GM19438 (cell line): Measurements from ENCODE around the gene SNF8.
A peak's percentile ranks its signal among the peaks of the same experiment; 100 is the strongest.
"Not testable (repeated sequence)": the region's sequence is repeated elsewhere in the genome, so short reads cannot be mapped to it uniquely, and the experiment has no call there.

Experiments
- ATAC-seq: cut with Tn5 transposase; IDR thresholded peaks from one replicate; pipeline ENCODE4 v1.9.1; 2021; ENCODE audit warnings: low read depth; ENCODE audit not compliant: unreplicated experiment

SNF8 gene, protein sequence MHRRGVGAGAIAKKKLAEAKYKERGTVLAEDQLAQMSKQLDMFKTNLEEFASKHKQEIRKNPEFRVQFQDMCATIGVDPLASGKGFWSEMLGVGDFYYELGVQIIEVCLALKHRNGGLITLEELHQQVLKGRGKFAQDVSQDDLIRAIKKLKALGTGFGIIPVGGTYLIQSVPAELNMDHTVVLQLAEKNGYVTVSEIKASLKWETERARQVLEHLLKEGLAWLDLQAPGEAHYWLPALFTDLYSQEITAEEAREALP

GRCh38 chr17:48944515-48945260 lies at the start of gene SNF8:
SNF8 (minus strand) TSS chr17:48944842; CDS start chr17:48944734, 108 bp downstream.
- ATAC-seq: peak; percentile 89

GRCh38 chr17:48993951-48994350 lies 49.3 kb upstream of the SNF8 start:
- no peak for ATAC-seq

GRCh38 chr17:48993305-48993704 lies 48.7 kb upstream of the SNF8 start:
- no peak for ATAC-seq

- no peak for ATAC-seq
Observed at GRCh38 chr17:48992444-48992843, 47.8 kb upstream of the SNF8 start.

DNA sequence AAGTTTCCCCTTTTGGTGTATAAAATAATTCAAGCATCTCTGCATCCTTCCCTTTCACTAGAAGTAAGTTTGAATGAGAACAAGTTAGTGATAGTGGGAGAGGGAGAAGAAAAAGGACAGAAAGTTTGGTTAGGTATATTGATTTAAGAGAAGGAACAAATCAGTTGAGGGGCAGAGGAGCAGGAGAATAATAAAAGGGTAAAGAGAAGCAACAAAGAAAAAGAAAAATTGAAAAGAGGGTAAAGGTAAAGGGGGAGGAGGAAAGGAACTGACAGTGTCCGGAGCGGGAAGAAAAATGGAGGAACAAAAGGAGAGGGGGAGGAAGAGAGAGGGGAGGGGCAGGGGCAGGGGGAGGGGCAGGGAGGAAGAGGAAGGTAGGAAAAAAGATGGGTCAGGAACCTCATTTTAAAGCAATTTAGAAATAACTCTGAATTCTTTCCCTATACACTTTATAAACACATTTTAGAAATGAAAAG lies 46.3 kb upstream of the SNF8 start:
- no peak for ATAC-seq

- no peak for ATAC-seq
Observed at GRCh38 chr17:48989100-48989499, 44.5 kb upstream of the SNF8 start.

GRCh38 chr17:48985436-48986245 lies 41.0 kb upstream of the SNF8 start:
- ATAC-seq: no peak

- ATAC-seq: no peak
Observed at GRCh38 chr17:48981927-48982539, 37.4 kb upstream of the SNF8 start.

DNA sequence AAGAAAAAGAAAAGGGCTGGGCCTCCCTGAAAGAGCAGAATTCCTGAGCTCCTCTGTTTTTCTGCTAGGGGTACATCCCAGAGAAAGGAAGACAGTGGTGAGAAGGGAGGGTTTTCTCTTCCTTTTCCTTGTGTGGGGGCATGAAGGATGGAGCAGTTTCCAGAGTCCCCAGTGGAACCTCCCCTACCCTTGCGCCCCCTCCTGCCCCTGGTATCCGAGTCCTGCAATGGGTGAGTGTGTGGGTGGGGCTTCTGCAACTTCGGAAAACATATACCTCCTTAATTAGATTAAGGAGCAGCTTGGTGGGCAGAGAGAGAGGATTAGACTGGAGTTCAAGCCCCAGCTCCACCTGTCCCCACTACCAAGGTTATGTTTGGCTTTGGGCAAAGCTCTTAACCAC lies 29.2 kb upstream of the SNF8 start:
- no peak for ATAC-seq

DNA sequence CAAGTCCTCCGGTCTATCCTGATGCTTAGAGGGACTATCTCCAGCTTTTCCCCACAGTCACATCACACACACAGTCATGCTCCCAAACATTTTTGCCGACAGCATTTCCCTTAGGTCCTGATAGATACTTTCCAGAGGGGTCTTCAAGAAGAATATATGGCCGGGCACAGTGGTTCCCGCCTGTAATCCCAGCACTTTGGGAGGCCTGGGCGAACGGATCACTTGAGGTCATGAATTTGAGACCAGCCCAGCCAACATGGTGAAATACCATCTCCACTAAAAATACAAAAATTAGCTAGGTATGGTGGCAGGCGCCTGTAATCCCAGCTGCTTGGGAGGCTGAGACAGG lies 28.1 kb upstream of the SNF8 start:
- ATAC-seq: no peak

DNA sequence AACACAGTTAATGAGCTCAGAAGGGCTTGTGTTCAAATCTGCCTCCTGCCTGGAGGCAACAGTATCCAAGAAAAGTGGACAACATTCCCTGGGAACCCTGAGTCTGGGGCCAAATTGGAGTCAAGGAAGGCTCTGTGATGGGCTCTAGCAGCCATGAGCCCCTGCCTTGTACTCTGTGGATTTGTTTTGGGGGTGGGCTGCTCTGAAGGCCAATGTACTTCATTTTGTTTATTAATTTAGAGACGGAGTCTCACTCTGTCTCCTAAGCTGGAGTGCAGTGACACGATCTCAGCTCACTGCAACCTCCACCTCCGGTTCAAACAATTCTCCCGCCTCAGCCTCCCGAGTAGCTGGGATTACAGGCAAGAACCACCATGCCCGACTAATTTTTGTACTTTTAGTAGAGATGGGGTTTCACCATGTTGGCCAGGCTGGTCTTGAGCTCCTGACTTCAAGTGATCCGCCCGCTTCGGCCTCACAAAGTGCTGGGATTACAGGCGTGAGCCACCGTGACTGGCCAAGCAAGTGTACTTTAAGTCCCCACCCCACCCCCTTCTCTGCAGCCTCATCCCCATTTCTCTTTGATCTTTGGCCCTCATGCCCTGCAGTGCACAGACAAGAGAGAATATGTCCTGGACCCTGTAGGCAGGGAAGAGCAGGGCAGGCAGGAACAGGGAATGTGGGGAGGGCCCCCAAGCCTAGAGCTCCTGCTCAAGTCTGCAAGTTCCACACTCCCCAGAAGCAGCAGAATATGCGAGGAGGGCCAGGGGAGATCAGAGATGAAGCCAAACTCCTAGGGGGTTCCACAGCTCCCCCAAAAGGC lies 26.4 kb upstream of the SNF8 start:
- ATAC-seq: no peak

GRCh38 chr17:48970224-48970623 lies 25.6 kb upstream of the SNF8 start:
- ATAC-seq: no peak

DNA sequence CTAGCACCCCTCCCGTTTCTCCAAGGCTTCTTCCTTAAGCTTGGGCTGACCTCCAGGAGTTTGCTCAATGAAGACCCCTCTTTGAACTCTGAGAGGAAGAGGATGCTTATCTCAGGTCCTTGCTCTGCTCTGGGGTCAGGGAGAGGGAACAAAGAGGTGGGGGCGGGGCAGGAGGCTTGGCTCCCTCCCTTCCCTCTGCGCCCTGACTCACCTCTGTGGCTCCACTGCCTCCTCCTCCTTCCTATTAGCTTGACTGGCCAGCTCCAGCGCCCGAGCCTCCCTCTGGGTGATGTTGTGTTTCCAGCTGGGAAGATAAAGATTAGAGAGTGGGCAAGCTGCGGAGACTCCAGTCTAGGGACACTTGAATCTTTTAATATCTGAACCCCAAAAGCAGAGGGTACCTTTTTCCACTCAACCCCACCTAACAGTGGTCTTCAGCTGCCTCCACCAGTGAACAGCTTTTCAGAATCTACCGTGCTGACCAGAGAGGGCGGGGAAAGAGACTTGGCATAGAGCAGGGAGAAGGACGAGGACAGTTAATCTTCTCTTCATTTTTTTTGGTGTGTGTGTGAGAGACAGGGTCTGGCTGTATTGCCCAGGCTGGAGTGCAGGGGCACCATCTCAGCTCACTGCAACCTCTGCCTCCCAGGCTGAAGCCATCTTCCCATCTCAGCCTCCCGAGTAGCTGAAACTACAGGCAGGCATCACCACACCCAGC lies 17.0 kb upstream of the SNF8 start:
- no peak for ATAC-seq

DNA sequence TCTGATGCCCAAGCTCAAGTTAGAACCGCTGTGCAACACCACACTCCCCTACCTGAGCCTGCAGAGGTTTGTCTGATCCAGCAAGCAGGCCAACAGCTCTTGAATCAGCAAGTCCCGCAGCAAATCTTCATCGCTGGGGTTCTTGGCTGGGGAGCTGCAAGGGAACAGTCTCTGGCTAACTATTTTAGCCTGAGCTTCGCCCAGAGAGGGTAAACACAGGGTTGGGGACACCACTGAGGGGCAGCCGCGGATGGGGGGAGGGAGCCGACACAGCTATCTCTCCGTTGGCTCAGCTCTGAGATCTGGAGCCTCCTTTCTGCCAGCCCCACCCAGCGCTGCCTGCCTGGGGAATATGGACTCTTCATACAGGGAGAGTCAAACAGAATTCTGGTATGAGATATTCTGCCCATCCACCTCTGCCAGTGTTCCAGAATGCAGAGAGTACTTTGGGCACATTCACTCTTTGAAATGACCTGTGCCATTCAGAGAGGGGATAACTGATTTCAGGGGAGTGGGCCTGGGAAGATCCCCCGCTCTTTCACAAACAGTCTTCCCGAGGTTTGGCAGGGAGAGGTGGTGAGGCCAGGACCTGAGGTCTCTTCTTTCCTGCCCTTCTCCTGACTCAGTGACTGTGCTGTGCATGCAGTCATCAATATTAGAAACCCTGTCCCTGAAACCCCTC lies 16.3 kb upstream of the SNF8 start:
- no peak for ATAC-seq

- ATAC-seq: no peak
Observed at GRCh38 chr17:48954300-48954755, 9.7 kb upstream of the SNF8 start.

DNA sequence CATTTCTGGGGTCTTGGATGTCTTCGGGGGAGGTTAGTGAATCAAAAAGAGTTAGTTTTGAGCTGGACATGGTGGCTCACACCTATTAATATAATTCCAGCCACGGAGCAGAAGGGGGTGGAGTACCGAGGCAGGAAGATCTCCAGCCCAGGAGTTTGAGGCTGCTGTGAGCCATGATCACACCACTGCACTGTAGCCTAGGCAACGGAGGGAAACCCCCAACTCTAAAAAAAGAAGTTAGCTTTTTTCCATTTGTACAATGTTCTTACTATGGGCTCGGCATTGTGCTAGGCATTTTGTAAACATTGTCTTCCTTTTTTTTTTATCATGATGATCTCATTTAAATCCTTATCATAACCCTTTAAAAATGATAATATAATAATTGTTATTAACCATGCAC lies 8.3 kb upstream of the SNF8 start:
- ATAC-seq: no peak

DNA sequence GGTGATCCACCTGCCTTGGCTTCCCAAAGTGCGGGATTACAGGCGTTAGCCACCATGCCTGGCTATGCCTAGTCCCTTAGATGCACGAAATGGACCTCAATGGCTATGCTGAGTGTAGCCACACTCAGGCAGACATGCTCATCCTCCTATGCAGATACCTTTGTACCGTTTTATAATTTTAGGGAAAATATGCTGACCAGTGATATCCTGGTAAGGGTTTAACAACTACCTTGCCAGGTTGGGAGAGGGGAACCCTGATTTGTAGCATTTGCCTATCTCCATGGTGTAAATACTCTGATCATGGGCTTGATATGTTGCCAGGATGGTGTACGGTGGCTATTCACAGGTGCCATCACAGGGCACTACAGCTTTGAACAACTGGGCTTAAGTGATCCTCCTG lies 6.9 kb upstream of the SNF8 start:
- no peak for ATAC-seq

- ATAC-seq: not testable (repeated sequence)
Observed at GRCh38 chr17:48945261-48945651, 614 bp upstream of the SNF8 start.

DNA sequence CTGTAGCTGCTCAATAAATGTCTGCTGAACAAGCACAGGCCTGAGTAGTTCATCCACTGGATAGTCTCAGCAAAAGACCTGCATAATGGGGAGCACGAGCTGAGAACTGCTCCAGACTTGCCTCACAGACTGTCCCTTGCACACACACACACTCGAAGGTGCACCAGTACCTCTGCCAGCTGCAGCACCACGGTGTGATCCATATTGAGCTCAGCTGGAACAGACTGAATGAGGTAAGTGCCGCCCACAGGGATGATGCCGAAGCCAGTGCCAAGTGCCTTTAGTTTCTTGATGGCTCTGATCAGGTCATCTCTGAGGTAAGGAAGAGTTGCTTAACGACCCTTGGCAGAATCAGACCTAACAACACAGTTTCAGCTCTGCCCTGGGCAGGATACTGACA lies 11.6 kb downstream of the SNF8 start:
- no peak for ATAC-seq
